DLD1 (cell line): ENCODE results near the gene NFKB2.

Source experiments
- in situ Hi-C: cut with HindIII; loops from 2 replicates; pipeline ENCODE4 v1.10.0; 2017; ENCODE audit warnings: low sequenced_read_pairs

Gene NFKB2

GRCh38 chr10:102421507-102421756, 25.9 kb downstream of the NFKB2 start:
- in situ Hi-C loops, result no loop called here

- in situ Hi-C loops, result no loop called here
These were observed 26.4 kb downstream of the NFKB2 start for GRCh38 chr10:102421757-102422512.

- in situ Hi-C loops, result no loop called here
These were observed 27.1 kb downstream of the NFKB2 start for GRCh38 chr10:102422545-102423129.

GRCh38 chr10:102423372-102423968, 28.0 kb downstream of the NFKB2 start:
- in situ Hi-C loops, result no loop called here

GRCh38 chr10:102424145-102424544, 28.6 kb downstream of the NFKB2 start:
- in situ Hi-C loops, result no loop called here

- in situ Hi-C loops, result no loop called here
These were observed 29.4 kb downstream of the NFKB2 start for GRCh38 chr10:102424916-102425315.

GRCh38 chr10:102425444-102425843, 29.9 kb downstream of the NFKB2 start:
- in situ Hi-C loops, result no loop called here

- in situ Hi-C loops, result no loop called here
These were observed 31.3 kb downstream of the NFKB2 start for GRCh38 chr10:102426803-102427287.

GRCh38 chr10:102429468-102429867, 34.0 kb downstream of the NFKB2 start:
- in situ Hi-C loops, result no loop called here

GRCh38 chr10:102431452-102432124, 36.1 kb downstream of the NFKB2 start:
- in situ Hi-C loops, result no loop called here

GRCh38 chr10:102432162-102432950, 36.9 kb downstream of the NFKB2 start, which contains the start of gene CUEDC2:
CUEDC2 (minus strand) TSS chr10:102432574; CDS start chr10:102425188, 7,386 bp downstream.
- in situ Hi-C loops, result no loop called here

- in situ Hi-C loops, result no loop called here
These were observed 38.1 kb downstream of the NFKB2 start for GRCh38 chr10:102433619-102434046.

- in situ Hi-C loops, result no loop called here
These were observed 39.1 kb downstream of the NFKB2 start for GRCh38 chr10:102434394-102435132.

- in situ Hi-C loops, result no loop called here
These were observed 39.6 kb downstream of the NFKB2 start for GRCh38 chr10:102435133-102435497.

- in situ Hi-C loops, result no loop called here
These were observed 40.2 kb downstream of the NFKB2 start for GRCh38 chr10:102435529-102436233.

- in situ Hi-C loops, result no loop called here
These were observed 40.8 kb downstream of the NFKB2 start for GRCh38 chr10:102436312-102436711.

GRCh38 chr10:102437515-102437914, 42.0 kb downstream of the NFKB2 start:
- in situ Hi-C loops, result no loop called here

- in situ Hi-C loops, result no loop called here
These were observed 42.9 kb downstream of the NFKB2 start for GRCh38 chr10:102438374-102438773.

- in situ Hi-C loops, result no loop called here
These were observed 49.3 kb downstream of the NFKB2 start for GRCh38 chr10:102444851-102445250.
